ENCODE measurements around the gene TOMM22.

The TOMM22 gene

GRCh38 chr22:38715176-38715764, 33.5 kb downstream of the TOMM22 start:
- DNase-seq (ENCODE audit: low spot score) = no peak

- no peak for DNase-seq (ENCODE audit: low spot score)
Observed at GRCh38 chr22:38715852-38716251, 34.1 kb downstream of the TOMM22 start.

GRCh38 chr22:38716271-38716670, 34.5 kb downstream of the TOMM22 start:
- DNase-seq (ENCODE audit: low spot score) = no peak

GRCh38 chr22:38716826-38717225, 35.1 kb downstream of the TOMM22 start:
- DNase-seq (ENCODE audit: low spot score) = no peak

GRCh38 chr22:38717244-38717643, 35.5 kb downstream of the TOMM22 start:
- DNase-seq (ENCODE audit: low spot score) = no peak

- DNase-seq (ENCODE audit: low spot score) = no peak
Observed at GRCh38 chr22:38718414-38718813, 36.7 kb downstream of the TOMM22 start.

GRCh38 chr22:38719196-38719595, 37.4 kb downstream of the TOMM22 start:
- no peak for DNase-seq (ENCODE audit: low spot score)

GRCh38 chr22:38720350-38720749, 38.6 kb downstream of the TOMM22 start:
- no peak for DNase-seq (ENCODE audit: low spot score)

- no peak for DNase-seq (ENCODE audit: low spot score)
Observed at GRCh38 chr22:38721551-38721950, 39.8 kb downstream of the TOMM22 start.

GRCh38 chr22:38724176-38724575, 42.4 kb downstream of the TOMM22 start:
- no peak for DNase-seq (ENCODE audit: low spot score)

- DNase-seq (ENCODE audit: low spot score) = no peak
Observed at GRCh38 chr22:38724926-38725571, 43.3 kb downstream of the TOMM22 start.

GRCh38 chr22:38725900-38726655, 44.3 kb downstream of the TOMM22 start:
- no peak for DNase-seq (ENCODE audit: low spot score)

- no peak for DNase-seq (ENCODE audit: low spot score)
Observed at GRCh38 chr22:38727123-38727522, 45.4 kb downstream of the TOMM22 start.

GRCh38 chr22:38727530-38728451, 46.0 kb downstream of the TOMM22 start:
- no peak for DNase-seq (ENCODE audit: low spot score)

- DNase-seq (ENCODE audit: low spot score) = no peak
Observed at GRCh38 chr22:38728871-38729796, 47.4 kb downstream of the TOMM22 start.

GRCh38 chr22:38729946-38730345, 48.2 kb downstream of the TOMM22 start:
- DNase-seq (ENCODE audit: low spot score) = no peak

- no peak for DNase-seq (ENCODE audit: low spot score)
Observed at GRCh38 chr22:38730411-38730871, 48.7 kb downstream of the TOMM22 start.

GRCh38 chr22:38731703-38732161, 50.0 kb downstream of the TOMM22 start:
- DNase-seq (ENCODE audit: low spot score) = no peak

GRCh38 chr22:38732251-38732815, 50.6 kb downstream of the TOMM22 start:
- no peak for DNase-seq (ENCODE audit: low spot score)

GRCh38 chr22:38733329-38733723, 51.6 kb downstream of the TOMM22 start:
- DNase-seq (ENCODE audit: low spot score) = peak; percentile 31
